Brain pericyte (primary cell): ENCODE results near the gene TTC24.

Experiments
- DNase-seq: peaks from one replicate; pipeline ENCODE4 v3.0.0-alpha.2; 2012; ENCODE audit warnings: low read depth, low spot score

Gene TTC24

GRCh38 chr1:156553860-156554485 lies 25.6 kb upstream of the TTC24 start:
- DNase-seq = no peak

GRCh38 chr1:156554971-156555370 lies 24.6 kb upstream of the TTC24 start:
- no peak for DNase-seq

- DNase-seq = no peak
Measured at GRCh38 chr1:156555715-156556114, 23.8 kb upstream of the TTC24 start.

- DNase-seq = no peak
Measured at GRCh38 chr1:156556354-156556753, 23.2 kb upstream of the TTC24 start.

- no peak for DNase-seq
Measured at GRCh38 chr1:156559086-156559796, 20.3 kb upstream of the TTC24 start.

GRCh38 chr1:156559797-156560385 lies 19.6 kb upstream of the TTC24 start:
- DNase-seq = no peak

GRCh38 chr1:156560585-156561163 lies 18.8 kb upstream of the TTC24 start:
- DNase-seq = no peak

- no peak for DNase-seq
Measured at GRCh38 chr1:156565519-156565918, 14.0 kb upstream of the TTC24 start.

GRCh38 chr1:156566436-156566835 lies 13.1 kb upstream of the TTC24 start:
- no peak for DNase-seq

GRCh38 chr1:156571261-156571852 lies 8.2 kb upstream of the TTC24 start:
- no peak for DNase-seq

GRCh38 chr1:156571919-156572662 lies 7.4 kb upstream of the TTC24 start, which contains the start of gene IQGAP3:
Gene IQGAP3, minus strand, starts transcription at chr1:156572565. Its CDS starts 36 bp downstream, at chr1:156572529.
- DNase-seq = no peak

GRCh38 chr1:156572663-156573018 lies 6.9 kb upstream of the TTC24 start:
- no peak for DNase-seq

- DNase-seq = no peak
Measured at GRCh38 chr1:156574039-156574633, 5.4 kb upstream of the TTC24 start.

GRCh38 chr1:156577550-156577949 lies 2.0 kb upstream of the TTC24 start:
- no peak for DNase-seq

- DNase-seq = no peak
Measured at GRCh38 chr1:156578055-156578454, 1.5 kb upstream of the TTC24 start.

- DNase-seq = no peak
Measured at GRCh38 chr1:156581661-156582387, 2.3 kb downstream of the TTC24 start.

- DNase-seq = no peak
Measured at GRCh38 chr1:156582388-156583017, 3.0 kb downstream of the TTC24 start.

- DNase-seq = peak; percentile 27
Measured at GRCh38 chr1:156583821-156584622, 4.5 kb downstream of the TTC24 start.

GRCh38 chr1:156584813-156585212 lies 5.3 kb downstream of the TTC24 start:
- DNase-seq = no peak
